Stimulated activated naive CD8-positive, alpha-beta T cell treated with anti-CD3 and anti-CD28 coated beads, Interleukin-15, Interleukin-2, amounts not matched to agents 100 ng/mL and 50 ng/mL, for 24 hours (primary cell): ENCODE results near the gene TMEFF2.
A peak's percentile ranks its signal among the peaks of the same experiment; 100 is the strongest.

Experiments
- H3K27ac Mint-ChIP-seq: one replicate; pipeline ENCODE4 v1.8.0; 2021; ENCODE audit warnings: mild to moderate bottlenecking, mixed read lengths
- H3K27me3 Mint-ChIP-seq: one replicate; pipeline ENCODE4 v1.8.0; 2021; ENCODE audit warnings: mixed read lengths
- H3K36me3 Mint-ChIP-seq: one replicate; pipeline ENCODE4 v1.8.0; 2021; ENCODE audit warnings: low read depth, mixed read lengths
- H3K4me1 Mint-ChIP-seq: one replicate; pipeline ENCODE4 v1.8.0; 2021; ENCODE audit warnings: low read depth, mixed read lengths
- H3K4me3 Mint-ChIP-seq: one replicate; pipeline ENCODE4 v1.8.0; 2021; ENCODE audit warnings: mild to moderate bottlenecking, mixed read lengths
- H3K9me3 Mint-ChIP-seq: one replicate; pipeline ENCODE4 v1.8.0; 2021; ENCODE audit warnings: mixed read lengths

TMEFF2 gene, protein sequence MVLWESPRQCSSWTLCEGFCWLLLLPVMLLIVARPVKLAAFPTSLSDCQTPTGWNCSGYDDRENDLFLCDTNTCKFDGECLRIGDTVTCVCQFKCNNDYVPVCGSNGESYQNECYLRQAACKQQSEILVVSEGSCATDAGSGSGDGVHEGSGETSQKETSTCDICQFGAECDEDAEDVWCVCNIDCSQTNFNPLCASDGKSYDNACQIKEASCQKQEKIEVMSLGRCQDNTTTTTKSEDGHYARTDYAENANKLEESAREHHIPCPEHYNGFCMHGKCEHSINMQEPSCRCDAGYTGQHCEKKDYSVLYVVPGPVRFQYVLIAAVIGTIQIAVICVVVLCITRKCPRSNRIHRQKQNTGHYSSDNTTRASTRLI

DNA sequence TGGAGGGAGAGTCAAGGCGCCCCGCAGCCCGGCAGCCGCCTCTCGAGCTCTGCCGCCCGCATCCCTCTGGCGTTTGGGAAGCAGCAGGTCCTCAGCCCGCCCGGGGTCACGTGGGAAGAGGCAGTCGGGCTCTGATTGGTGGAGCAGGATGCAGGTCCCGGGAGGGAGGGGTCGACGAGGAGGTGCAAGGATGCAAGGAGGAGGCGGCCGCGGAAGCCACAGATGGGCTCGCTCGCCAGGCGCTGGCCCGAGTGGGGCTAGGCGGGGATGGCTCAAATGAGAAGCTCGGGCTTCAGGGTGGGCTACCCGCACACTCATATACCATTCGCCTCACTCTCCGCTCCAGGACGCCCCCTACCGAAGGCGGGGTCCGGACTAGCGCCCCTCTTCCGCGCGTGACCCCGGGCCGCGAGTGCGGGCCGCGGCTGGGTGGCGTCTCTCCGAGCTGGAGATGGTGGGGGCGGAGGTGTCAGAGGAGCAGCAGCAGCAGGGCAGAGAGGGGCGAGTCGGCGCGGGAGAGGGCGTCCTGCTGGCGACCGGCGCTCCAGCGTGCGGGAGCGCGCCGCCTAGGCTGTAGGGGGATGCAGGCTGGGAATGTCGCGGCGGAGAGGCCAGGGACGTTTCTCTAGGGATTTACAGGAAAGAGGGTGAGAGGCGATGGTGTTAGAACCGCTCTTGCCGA lies at the start of gene TMEFF2:
TSS of gene TMEFF2 (minus strand) at position 68 of the 682 bp plus-strand sequence. CDS start 409 bp downstream, outside the sequence.
- Mint-ChIP-seq H3K4me1 (peaks cover 25% of the 10 kb centered on the region), H3K27ac (no peak within 1 kb of the TSS), H3K9me3 (no peaks in the 10 kb centered on the region), H3K27me3 (peaks cover 81% of the 10 kb centered on the region), H3K36me3 (no peaks in the 10 kb centered on the region), H3K4me3 (peak within 1 kb of the TSS; percentile 78)

DNA sequence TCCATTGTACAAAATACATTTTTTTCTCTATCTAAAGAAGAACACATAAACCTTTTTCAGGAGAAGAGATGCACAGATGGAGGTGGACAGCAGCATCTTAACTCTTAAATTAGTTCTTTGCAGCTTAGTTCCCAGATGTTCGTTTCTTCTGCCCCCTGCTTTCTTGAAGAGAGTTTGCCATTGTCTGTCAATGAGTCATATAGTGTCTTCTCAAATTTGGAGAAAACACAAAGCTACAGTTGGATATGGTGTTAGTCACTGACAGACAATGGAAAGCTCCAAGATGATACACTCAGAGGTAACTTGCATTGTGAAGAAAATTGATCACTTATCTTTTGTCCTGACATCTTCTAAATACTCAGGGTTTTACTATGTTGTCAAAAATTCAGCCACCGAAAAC lies 48.8 kb upstream of the TMEFF2 start:
- Mint-ChIP-seq H3K4me1 (no peaks in the 10 kb centered on the region), H3K9me3 (no peaks in the 10 kb centered on the region), H3K36me3 (no peaks in the 10 kb centered on the region), H3K27me3 (no peaks in the 10 kb centered on the region), H3K4me3 (no peak overlapping the region), H3K27ac (no peak overlapping the region)

DNA sequence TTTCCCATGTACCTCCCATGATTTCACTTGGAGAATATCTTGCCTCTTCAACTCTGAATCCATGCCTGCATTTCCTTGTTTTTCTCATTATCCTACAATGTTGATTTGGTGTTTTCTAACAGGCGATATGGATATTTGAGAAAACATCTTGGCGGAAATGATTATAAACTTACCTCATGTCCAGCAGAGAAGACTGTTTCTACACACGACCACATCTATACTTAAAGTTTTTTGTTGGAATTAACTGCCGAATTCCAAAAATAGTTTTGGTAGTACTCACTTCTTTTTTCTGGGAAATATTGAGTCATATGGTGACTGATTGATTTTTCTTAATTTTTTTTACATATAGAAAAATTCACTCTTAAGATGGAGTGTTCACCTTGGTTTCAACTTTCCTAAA lies 41.4 kb upstream of the TMEFF2 start:
- Mint-ChIP-seq H3K9me3 (no peaks in the 10 kb centered on the region), H3K27ac (no peak overlapping the region), H3K4me3 (no peak overlapping the region), H3K27me3 (no peaks in the 10 kb centered on the region), H3K36me3 (no peaks in the 10 kb centered on the region), H3K4me1 (no peaks in the 10 kb centered on the region)

DNA sequence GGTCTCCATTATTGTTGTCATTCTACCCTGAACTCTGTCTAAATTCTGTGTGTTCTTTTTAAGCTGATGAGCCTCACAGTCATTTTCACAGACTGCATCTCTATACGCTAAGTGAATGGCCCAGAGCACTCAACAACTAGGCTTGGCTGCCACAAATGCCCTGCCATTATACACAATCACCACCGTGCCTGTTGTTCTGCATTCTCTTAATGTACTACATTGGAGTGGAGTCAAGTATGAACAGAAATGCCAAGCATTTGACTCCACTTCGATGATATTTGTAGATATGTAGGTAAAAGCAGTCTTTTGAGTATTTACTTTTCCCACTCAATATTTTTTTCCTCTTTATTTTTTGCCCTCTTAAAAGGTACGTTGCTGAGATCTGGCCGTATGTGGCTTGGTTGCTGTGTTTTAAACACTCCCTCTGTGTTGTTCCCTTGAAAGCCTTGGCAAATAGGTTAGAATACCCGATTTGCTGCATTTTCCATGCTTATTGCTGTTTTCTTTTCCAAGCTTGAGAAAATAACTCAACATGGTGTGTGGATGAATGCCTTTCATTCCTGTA lies 36.2 kb upstream of the TMEFF2 start:
- no peaks in the 10 kb centered on the region for H3K36me3 Mint-ChIP-seq
- H3K9me3 Mint-ChIP-seq: no peaks in the 10 kb centered on the region
- peaks cover 6% of the 10 kb centered on the region for H3K27me3 Mint-ChIP-seq
- no peaks in the 10 kb centered on the region for H3K4me1 Mint-ChIP-seq
- H3K4me3 Mint-ChIP-seq: no peak overlapping the region
- H3K27ac Mint-ChIP-seq: no peak overlapping the region

DNA sequence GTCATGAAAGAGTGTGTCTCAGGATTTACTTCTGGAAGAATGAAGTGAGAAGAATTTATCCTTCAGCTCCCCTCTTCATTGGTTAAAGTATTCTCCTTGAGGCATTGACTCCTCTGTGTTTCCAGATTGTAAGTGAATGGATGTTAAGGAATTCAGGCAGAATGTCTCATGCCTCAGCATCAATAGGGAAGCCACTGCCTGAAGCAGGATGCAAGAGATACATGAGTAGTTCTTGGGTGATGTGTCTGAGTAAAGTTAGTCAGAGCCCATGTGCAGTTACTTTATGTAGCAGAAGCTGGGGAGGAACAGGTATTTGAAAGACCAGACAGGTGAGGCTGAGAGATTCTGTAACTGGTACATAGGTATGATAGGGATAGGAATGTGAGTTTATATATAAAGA lies 34.0 kb upstream of the TMEFF2 start:
- Mint-ChIP-seq H3K27me3 (peaks cover 6% of the 10 kb centered on the region), H3K27ac (no peak overlapping the region), H3K4me3 (no peak overlapping the region), H3K36me3 (no peaks in the 10 kb centered on the region), H3K4me1 (no peaks in the 10 kb centered on the region), H3K9me3 (no peaks in the 10 kb centered on the region)

DNA sequence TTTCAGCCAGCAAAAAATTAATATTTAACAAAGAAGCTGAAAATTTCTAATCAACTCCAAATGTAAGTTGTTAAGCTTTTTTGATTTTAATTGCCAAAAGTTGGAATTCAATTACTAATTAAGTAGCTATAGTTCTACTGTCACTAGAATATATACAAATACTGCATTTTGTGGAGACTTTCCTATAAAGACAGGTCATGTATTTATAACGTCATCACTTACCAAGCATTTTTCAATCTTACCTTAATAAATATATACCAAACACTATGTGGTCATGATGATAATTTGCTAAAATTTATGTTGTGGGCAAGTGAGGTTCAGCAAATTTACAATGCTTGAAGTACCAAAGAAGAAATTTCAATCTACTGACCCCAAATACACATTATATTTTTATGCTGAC lies 24.2 kb upstream of the TMEFF2 start:
- Mint-ChIP-seq H3K4me3 (no peak overlapping the region), H3K27me3 (peaks cover 6% of the 10 kb centered on the region)

DNA sequence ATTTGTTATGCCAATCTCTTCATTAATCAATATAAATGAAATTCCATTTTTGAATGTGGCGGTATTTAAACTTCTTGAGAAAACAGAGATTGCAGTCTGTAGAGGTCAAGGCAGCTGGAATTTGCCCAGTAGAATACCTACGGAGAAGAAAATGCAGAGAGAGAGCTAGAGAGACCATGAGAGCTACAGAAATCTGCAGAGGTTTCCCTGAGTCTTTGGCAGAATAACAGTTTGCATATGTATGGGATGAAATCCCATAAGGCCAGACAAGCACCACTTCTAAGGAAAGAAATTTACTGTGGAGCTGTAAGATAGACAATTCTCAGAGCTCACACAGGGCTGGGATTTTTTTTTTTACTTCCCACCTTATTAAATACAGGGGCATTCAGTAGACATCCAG lies 23.6 kb upstream of the TMEFF2 start:
- Mint-ChIP-seq H3K4me3 (no peak overlapping the region), H3K27me3 (peaks cover 6% of the 10 kb centered on the region), H3K36me3 (no peaks in the 10 kb centered on the region), H3K27ac (no peak overlapping the region), H3K4me1 (no peaks in the 10 kb centered on the region), H3K9me3 (no peaks in the 10 kb centered on the region)

More for the DNA sequence above, 24.2 kb upstream of the TMEFF2 start:
- Mint-ChIP-seq H3K27ac (no peak overlapping the region), H3K36me3 (no peaks in the 10 kb centered on the region), H3K9me3 (no peaks in the 10 kb centered on the region), H3K4me1 (no peaks in the 10 kb centered on the region)

DNA sequence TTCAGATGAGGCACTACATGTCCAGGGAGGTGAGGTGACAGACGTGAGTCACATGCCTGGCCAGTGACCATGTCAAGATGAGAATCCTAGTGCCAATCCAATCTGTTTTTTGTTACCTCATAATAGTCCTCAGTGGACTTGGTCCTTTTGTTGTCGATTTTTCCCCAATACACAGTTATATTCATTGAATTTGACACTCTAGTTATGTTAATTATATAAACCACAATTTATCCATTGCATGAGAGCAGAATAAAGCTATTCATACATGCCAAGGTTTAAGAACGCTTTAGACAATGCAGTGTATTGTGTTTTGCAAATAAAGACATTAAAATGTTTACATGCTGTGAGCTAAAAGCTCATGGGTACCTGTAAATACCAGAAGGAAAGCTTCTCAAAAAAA lies 21.6 kb upstream of the TMEFF2 start:
- Mint-ChIP-seq H3K4me1 (no peaks in the 10 kb centered on the region), H3K27ac (no peak overlapping the region), H3K27me3 (peaks cover 12% of the 10 kb centered on the region), H3K4me3 (no peak overlapping the region), H3K9me3 (no peaks in the 10 kb centered on the region), H3K36me3 (no peaks in the 10 kb centered on the region)

DNA sequence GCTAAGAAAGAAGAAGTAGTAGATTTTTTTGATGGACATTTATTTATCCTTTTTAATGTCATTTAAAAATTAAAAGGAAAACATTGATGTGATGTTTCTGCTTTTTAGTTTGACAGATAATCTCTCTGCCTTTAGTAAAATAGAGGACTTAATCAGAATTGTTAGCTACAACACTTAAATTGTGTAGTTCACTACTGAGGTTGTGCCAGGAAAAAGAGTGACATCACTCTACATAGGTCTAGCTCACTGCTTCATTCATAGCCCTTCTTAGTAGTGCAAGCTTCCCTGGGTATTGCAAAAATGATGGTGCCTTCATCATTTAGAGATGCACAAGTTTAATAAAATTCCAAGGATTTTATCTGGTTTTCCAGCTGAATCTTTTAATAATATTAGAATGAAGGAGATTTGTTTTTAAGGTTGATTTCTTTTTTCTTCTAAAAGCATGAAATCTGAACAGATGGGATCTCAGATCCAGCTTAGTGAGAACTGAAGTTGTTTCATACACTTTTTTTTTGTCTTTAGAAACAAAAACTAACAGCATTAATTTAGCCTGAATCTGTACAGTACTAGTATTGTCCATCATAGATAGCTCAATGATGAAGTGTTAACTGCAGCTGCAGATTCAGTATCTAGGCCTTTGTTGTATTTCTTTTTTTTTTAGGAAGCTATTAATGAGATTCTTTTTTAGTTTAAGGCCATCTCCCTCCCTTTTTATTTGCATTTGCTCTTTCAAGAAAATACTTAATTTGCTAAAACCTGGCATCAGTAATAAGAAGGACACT lies 20.6 kb upstream of the TMEFF2 start:
- Mint-ChIP-seq H3K27ac (no peak overlapping the region), H3K9me3 (no peaks in the 10 kb centered on the region), H3K36me3 (no peaks in the 10 kb centered on the region), H3K4me3 (no peak overlapping the region), H3K27me3 (peaks cover 12% of the 10 kb centered on the region), H3K4me1 (no peaks in the 10 kb centered on the region)

DNA sequence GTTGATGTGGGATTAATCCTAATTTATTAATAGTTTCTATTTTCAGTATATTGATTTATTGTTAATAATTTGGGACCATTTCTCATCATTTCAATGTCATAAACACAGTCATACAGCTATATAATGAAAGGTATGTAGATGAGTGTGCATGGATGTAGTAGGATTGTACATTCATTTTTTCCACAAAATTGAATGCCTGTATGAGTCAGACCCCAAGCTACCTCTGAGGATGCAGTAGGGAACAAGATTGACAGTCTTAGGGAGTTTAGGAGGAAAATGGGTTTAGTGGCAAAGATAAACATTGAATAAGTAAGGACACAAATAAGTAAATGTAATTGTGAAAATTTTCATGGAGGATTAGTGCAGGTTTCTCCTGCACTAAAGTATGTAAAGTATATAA lies 14.1 kb upstream of the TMEFF2 start:
- peaks cover 6% of the 10 kb centered on the region for H3K27me3 Mint-ChIP-seq
- no peaks in the 10 kb centered on the region for H3K4me1 Mint-ChIP-seq
- no peaks in the 10 kb centered on the region for H3K36me3 Mint-ChIP-seq
- H3K27ac Mint-ChIP-seq: no peak overlapping the region
- H3K4me3 Mint-ChIP-seq: no peak overlapping the region
- H3K9me3 Mint-ChIP-seq: no peaks in the 10 kb centered on the region

DNA sequence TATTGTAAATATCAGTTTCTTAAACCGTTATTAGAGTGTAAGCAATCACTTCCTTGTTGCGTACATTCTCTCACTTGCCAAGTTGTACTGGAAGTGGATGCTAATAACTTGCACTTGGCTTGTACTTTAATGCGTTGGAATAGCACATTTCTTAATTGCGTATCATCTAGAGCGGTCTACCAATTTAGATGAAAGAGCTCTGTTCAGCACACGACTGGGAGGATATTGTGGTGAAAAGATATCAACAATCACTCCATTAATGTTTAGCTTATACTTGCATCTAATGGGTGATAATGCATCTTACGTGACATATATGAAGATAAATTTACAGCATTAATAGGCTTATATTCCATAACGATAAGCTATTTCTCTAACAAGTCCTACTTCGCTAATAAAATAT lies 11.7 kb upstream of the TMEFF2 start:
- Mint-ChIP-seq H3K9me3 (no peaks in the 10 kb centered on the region), H3K4me1 (no peaks in the 10 kb centered on the region), H3K27me3 (peaks cover 8% of the 10 kb centered on the region), H3K36me3 (no peaks in the 10 kb centered on the region), H3K27ac (no peak overlapping the region), H3K4me3 (no peak overlapping the region)

DNA sequence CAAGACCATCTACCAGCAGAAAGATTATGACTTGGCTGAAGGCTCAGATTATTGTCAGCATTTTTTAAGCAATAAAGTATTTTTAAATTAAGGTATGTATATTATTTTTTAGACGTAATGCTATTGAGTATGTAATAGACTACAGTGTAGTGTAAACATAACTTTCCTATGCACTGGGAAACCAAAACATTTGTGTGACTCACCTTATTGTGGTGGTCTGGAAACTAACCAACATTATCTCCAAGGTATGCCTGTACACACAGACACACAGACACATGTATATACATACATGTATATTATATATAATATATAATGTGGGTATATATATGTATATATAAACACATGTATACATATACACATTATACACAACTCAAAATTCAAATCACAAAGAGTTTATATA lies 9.1 kb upstream of the TMEFF2 start:
- Mint-ChIP-seq H3K9me3 (no peaks in the 10 kb centered on the region), H3K27ac (no peak overlapping the region), H3K36me3 (no peaks in the 10 kb centered on the region), H3K4me1 (no peaks in the 10 kb centered on the region), H3K27me3 (peaks cover 28% of the 10 kb centered on the region), H3K4me3 (no peak overlapping the region)

DNA sequence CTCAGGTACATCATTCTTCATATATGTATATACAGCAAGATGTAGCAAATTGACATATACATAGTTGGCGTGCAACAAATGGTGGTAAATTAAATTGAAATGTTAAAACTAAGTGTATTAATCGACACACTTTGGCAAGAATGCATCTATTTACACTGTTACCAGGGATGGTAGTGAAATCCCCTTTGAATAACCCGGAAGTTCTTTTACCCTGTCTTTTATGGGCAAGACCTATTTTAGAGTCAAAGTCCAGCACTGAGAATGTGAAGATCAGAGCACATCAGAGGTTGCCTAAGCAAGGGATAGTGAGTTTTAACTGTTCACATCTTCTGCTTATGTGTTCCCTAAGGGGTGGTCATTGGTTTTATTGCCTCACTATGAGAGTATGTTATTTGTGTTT lies 7.6 kb upstream of the TMEFF2 start:
- Mint-ChIP-seq H3K27me3 (peaks cover 37% of the 10 kb centered on the region), H3K9me3 (no peaks in the 10 kb centered on the region), H3K4me1 (no peaks in the 10 kb centered on the region), H3K27ac (no peak overlapping the region), H3K4me3 (no peak overlapping the region), H3K36me3 (no peaks in the 10 kb centered on the region)

DNA sequence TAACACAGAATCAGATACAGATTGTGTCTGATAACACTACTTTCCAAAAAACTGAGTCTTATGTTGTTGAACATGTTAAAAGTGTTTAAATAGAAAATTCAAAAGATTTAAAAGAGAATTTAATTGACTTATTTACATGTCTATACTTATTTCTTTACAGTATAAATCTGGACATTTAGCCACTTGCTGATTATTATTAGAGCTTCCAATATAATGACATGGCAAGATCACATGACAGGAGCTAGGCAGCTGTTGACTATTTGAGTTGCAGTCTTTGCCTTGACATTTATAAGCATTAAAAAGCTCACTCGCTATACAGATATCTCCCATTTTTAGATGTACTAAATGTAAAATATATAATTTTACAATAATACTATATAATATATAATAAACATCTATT lies 6.4 kb upstream of the TMEFF2 start:
- Mint-ChIP-seq H3K36me3 (no peaks in the 10 kb centered on the region), H3K9me3 (no peaks in the 10 kb centered on the region), H3K27me3 (peaks cover 50% of the 10 kb centered on the region), H3K27ac (no peak overlapping the region), H3K4me1 (peaks cover 7% of the 10 kb centered on the region), H3K4me3 (no peak overlapping the region)

DNA sequence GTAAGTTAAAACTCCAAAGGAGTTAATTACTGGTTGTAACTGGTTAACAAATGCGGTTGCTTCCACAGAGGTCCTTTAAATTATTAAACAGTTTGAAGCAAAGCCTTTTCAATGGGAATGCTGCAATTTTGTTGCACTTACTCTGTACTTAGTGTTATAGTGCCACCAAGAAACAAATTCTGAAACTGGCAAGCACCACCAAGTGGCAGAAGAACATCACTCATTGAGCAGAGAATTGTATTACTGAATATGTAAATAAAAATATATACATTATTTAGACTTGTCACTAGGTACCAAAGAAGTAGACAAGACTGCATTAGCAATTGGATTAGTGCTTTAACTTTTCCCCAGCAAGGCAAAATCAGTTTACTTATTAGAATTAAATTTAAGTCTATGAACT lies 2.6 kb upstream of the TMEFF2 start:
- H3K27me3 Mint-ChIP-seq: peaks cover 78% of the 10 kb centered on the region
- H3K9me3 Mint-ChIP-seq: no peaks in the 10 kb centered on the region
- no peak overlapping the region for H3K27ac Mint-ChIP-seq
- no peaks in the 10 kb centered on the region for H3K36me3 Mint-ChIP-seq
- H3K4me3 Mint-ChIP-seq: no peak overlapping the region
- peaks cover 25% of the 10 kb centered on the region for H3K4me1 Mint-ChIP-seq
